Measurements from ENCODE around the gene XAGE1A.
"Not testable (repeated sequence)": the region's sequence is repeated elsewhere in the genome, so short reads cannot be mapped to it uniquely, and the experiment has no call there.

Gene XAGE1A

DNA sequence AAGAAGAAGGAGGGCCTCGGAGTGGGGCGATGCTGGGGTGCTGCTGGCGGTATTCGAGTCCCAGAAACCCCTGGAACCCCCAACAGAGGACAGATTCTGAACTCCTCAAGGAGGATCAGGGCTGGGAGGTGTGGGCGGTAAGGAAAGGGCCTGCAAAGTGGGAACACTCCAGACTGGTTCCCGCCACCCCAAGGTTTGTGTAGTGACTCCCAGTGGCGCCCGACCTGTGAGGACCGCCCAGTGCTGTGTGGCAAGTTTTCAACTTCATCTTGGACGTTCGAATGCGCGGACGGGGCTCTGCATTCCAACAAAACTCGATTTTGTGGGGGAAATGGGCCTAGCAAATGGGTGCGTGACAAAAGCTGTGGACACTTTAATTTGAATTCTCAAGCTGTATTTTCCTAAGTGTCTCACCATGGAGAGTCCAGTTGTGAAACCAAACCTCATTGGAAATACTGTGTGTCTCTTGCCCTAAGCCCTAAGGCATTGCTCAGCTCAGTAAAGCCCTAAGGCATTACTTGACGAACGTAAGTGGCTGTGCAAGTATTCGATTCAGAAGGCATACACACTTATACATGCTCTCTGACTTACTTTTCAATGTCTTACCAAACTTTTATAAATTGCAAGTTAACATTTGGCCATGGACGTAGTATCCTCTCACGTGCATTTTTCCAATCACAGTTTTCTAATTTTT, 48.7 kb downstream of the XAGE1A start:
- no peak overlapping the region for H3K4me3 ChIP-seq (ENCODE audit: low read length)
- H3K36me3 ChIP-seq (ENCODE audit: insufficient read depth, low read length) = no peaks in the 10 kb centered on the region
- no peak overlapping the region for H2AFZ ChIP-seq (ENCODE audit: low read depth, low read length)
- H3K27me3 ChIP-seq (ENCODE audit: insufficient read depth, low read length) = peaks cover 11% of the 10 kb centered on the region
- no peaks in the 10 kb centered on the region for H3K4me1 ChIP-seq (ENCODE audit: insufficient read depth, low read length)
- no peaks in the 10 kb centered on the region for H3K9me3 ChIP-seq (ENCODE audit: low read length)

- not testable (repeated sequence) for H3K36me3 ChIP-seq (ENCODE audit: insufficient read depth, low read length); H2AFZ ChIP-seq (ENCODE audit: low read depth, low read length); H3K4me1 ChIP-seq (ENCODE audit: insufficient read depth, low read length); H3K27me3 ChIP-seq (ENCODE audit: insufficient read depth, low read length); H3K9me3 ChIP-seq (ENCODE audit: low read length); H3K4me3 ChIP-seq (ENCODE audit: low read length)
These were observed 53.2 kb downstream of the XAGE1A start for GRCh38 chrX:52548769-52549168.
